BLaER1 (cell line): ENCODE results near the gene CCR4.
"Not testable (repeated sequence)": the region's sequence is repeated elsewhere in the genome, so short reads cannot be mapped to it uniquely, and the experiment has no call there.

Experiments used
- H3K27ac ChIP-seq: shearing (Covaris generic); formaldehyde crosslinking; 2 replicates; pipeline ENCODE4 v1.8.1; 2022
- H3K27me3 ChIP-seq: shearing (Covaris generic); formaldehyde crosslinking; 2 replicates; pipeline ENCODE4 v1.8.1; 2022
- H3K36me3 ChIP-seq: shearing (Covaris generic); formaldehyde crosslinking; 2 replicates; pipeline ENCODE4 v1.8.1; 2022
- H3K4me1 ChIP-seq: shearing (Covaris generic); formaldehyde crosslinking; 2 replicates; pipeline ENCODE4 v1.8.1; 2022
- H3K4me2 ChIP-seq: shearing (Covaris generic); formaldehyde crosslinking; 2 replicates; pipeline ENCODE4 v1.8.1; 2022
- H3K4me3 ChIP-seq: shearing (Covaris generic); formaldehyde crosslinking; 2 replicates; pipeline ENCODE4 v1.8.1; 2022
- H3K9ac ChIP-seq: shearing (Covaris generic); formaldehyde crosslinking; 2 replicates; pipeline ENCODE4 v1.8.1; 2022
- H3K9me3 ChIP-seq: shearing (Covaris generic); formaldehyde crosslinking; 2 replicates; pipeline ENCODE4 v1.8.1; 2022
- H4K20me1 ChIP-seq: shearing (Covaris generic); formaldehyde crosslinking; 2 replicates; pipeline ENCODE4 v1.8.1; 2022
- Cebpa-rat ChIP-seq: shearing (Covaris generic); IDR thresholded peaks from 2 replicates; pipeline ENCODE4 v1.8.1; 2022

The CCR4 gene

GRCh38 chr3:32951410-32951811, at the start of gene CCR4:
Gene CCR4 (plus strand): TSS chr3:32951644. CDS start chr3:32953423, 1,779 bp downstream.
- no peaks in the 10 kb centered on the region for H3K27me3 ChIP-seq
- no peak within 1 kb of the TSS for H3K9ac ChIP-seq
- H3K4me3 ChIP-seq = no peak within 1 kb of the TSS
- H3K4me2 ChIP-seq = no peak within 1 kb of the TSS
- no peaks in the 10 kb centered on the region for H4K20me1 ChIP-seq
- no peaks in the 10 kb centered on the region for H3K4me1 ChIP-seq
- no peaks in the 10 kb centered on the region for H3K9me3 ChIP-seq
- TF ChIP-seq Cebpa-rat = no peak
- no peak within 1 kb of the TSS for H3K27ac ChIP-seq
- no peaks in the 10 kb centered on the region for H3K36me3 ChIP-seq

- H4K20me1 ChIP-seq, H3K27ac ChIP-seq, H3K4me3 ChIP-seq, H3K9me3 ChIP-seq, H3K36me3 ChIP-seq, H3K27me3 ChIP-seq, H3K4me2 ChIP-seq, H3K9ac ChIP-seq, H3K4me1 ChIP-seq: not testable (repeated sequence)
Measured at GRCh38 chr3:32902887-32903371, 48.5 kb upstream of the CCR4 start.

- Histone ChIP-seq H3K4me3 (no peak overlapping the region), H3K4me1 (no peaks in the 10 kb centered on the region), H3K9me3 (peaks cover 5% of the 10 kb centered on the region), H3K27ac (no peak overlapping the region), H4K20me1 (no peaks in the 10 kb centered on the region), H3K36me3 (no peaks in the 10 kb centered on the region), H3K27me3 (no peaks in the 10 kb centered on the region), H3K4me2 (no peak overlapping the region), H3K9ac (no peak overlapping the region)
- no peak for TF ChIP-seq Cebpa-rat
Measured at GRCh38 chr3:32903953-32904352, 47.5 kb upstream of the CCR4 start.

GRCh38 chr3:32909999-32910398, 41.4 kb upstream of the CCR4 start:
- H4K20me1 ChIP-seq = no peaks in the 10 kb centered on the region
- no peaks in the 10 kb centered on the region for H3K27me3 ChIP-seq
- no peaks in the 10 kb centered on the region for H3K9me3 ChIP-seq
- H3K4me3 ChIP-seq = no peak overlapping the region
- H3K4me1 ChIP-seq = no peaks in the 10 kb centered on the region
- no peak overlapping the region for H3K4me2 ChIP-seq
- no peak overlapping the region for H3K9ac ChIP-seq
- no peaks in the 10 kb centered on the region for H3K36me3 ChIP-seq
- H3K27ac ChIP-seq = no peak overlapping the region
- no peak for TF ChIP-seq Cebpa-rat

- no peak overlapping the region for H3K4me3 ChIP-seq
- H3K36me3 ChIP-seq = no peaks in the 10 kb centered on the region
Measured at GRCh38 chr3:32910954-32911353, 40.5 kb upstream of the CCR4 start.

GRCh38 chr3:32912046-32912445, 39.4 kb upstream of the CCR4 start:
- no peak overlapping the region for H3K4me3 ChIP-seq
- H3K4me2 ChIP-seq = no peak overlapping the region
- no peaks in the 10 kb centered on the region for H3K4me1 ChIP-seq
- H3K27me3 ChIP-seq = no peaks in the 10 kb centered on the region
- no peak for TF ChIP-seq Cebpa-rat
- H3K9ac ChIP-seq = no peak overlapping the region
- peaks cover 14% of the 10 kb centered on the region for H3K9me3 ChIP-seq
- H4K20me1 ChIP-seq = no peaks in the 10 kb centered on the region
- no peak overlapping the region for H3K27ac ChIP-seq
- no peaks in the 10 kb centered on the region for H3K36me3 ChIP-seq

More at GRCh38 chr3:32910954-32911353, 40.5 kb upstream of the CCR4 start:
- Histone ChIP-seq H4K20me1 (no peaks in the 10 kb centered on the region), H3K27me3 (no peaks in the 10 kb centered on the region), H3K9me3 (peaks cover 3% of the 10 kb centered on the region), H3K9ac (no peak overlapping the region), H3K27ac (no peak overlapping the region), H3K4me1 (no peaks in the 10 kb centered on the region), H3K4me2 (no peak overlapping the region)
- no peak for TF ChIP-seq Cebpa-rat

- Histone ChIP-seq H3K27me3 (no peaks in the 10 kb centered on the region), H3K9ac (no peak overlapping the region), H3K9me3 (peaks cover 33% of the 10 kb centered on the region), H3K27ac (no peak overlapping the region), H3K36me3 (no peaks in the 10 kb centered on the region), H3K4me1 (no peaks in the 10 kb centered on the region), H3K4me3 (no peak overlapping the region), H4K20me1 (no peaks in the 10 kb centered on the region), H3K4me2 (no peak overlapping the region)
- TF ChIP-seq Cebpa-rat = no peak
Measured at GRCh38 chr3:32913790-32914446, 37.5 kb upstream of the CCR4 start.

- Histone ChIP-seq H3K4me1 (no peaks in the 10 kb centered on the region), H3K36me3 (no peaks in the 10 kb centered on the region), H3K9ac (no peak overlapping the region), H3K27me3 (no peaks in the 10 kb centered on the region), H3K4me2 (no peak overlapping the region), H3K9me3 (peaks cover 35% of the 10 kb centered on the region), H3K4me3 (no peak overlapping the region), H4K20me1 (no peaks in the 10 kb centered on the region), H3K27ac (no peak overlapping the region)
- no peak for TF ChIP-seq Cebpa-rat
Measured at GRCh38 chr3:32919920-32920319, 31.5 kb upstream of the CCR4 start.

- H3K4me3 ChIP-seq = no peak overlapping the region
- no peak overlapping the region for H3K9ac ChIP-seq
- H3K4me1 ChIP-seq = no peaks in the 10 kb centered on the region
- H3K36me3 ChIP-seq = no peaks in the 10 kb centered on the region
- H3K4me2 ChIP-seq = no peak overlapping the region
- H4K20me1 ChIP-seq = no peaks in the 10 kb centered on the region
- H3K27me3 ChIP-seq = no peaks in the 10 kb centered on the region
- no peak overlapping the region for H3K27ac ChIP-seq
- no peak for TF ChIP-seq Cebpa-rat
- peaks cover 20% of the 10 kb centered on the region for H3K9me3 ChIP-seq
Measured at GRCh38 chr3:32922078-32922477, 29.4 kb upstream of the CCR4 start.

- H3K4me1 ChIP-seq = no peaks in the 10 kb centered on the region
- no peak for TF ChIP-seq Cebpa-rat
- 0 out of 2 replicates have a peak, but pooled peaks cover 12% of the 10 kb centered on the region for H3K9me3 ChIP-seq
- H3K27ac ChIP-seq = no peak overlapping the region
- H3K4me2 ChIP-seq = no peak overlapping the region
- no peaks in the 10 kb centered on the region for H3K27me3 ChIP-seq
- no peak overlapping the region for H3K9ac ChIP-seq
- no peaks in the 10 kb centered on the region for H4K20me1 ChIP-seq
- no peak overlapping the region for H3K4me3 ChIP-seq
- no peaks in the 10 kb centered on the region for H3K36me3 ChIP-seq
Measured at GRCh38 chr3:32930161-32930560, 21.3 kb upstream of the CCR4 start.

GRCh38 chr3:32931273-32931672, 20.2 kb upstream of the CCR4 start:
- H4K20me1 ChIP-seq, H3K4me1 ChIP-seq, H3K36me3 ChIP-seq, H3K27ac ChIP-seq, H3K4me3 ChIP-seq, H3K4me2 ChIP-seq, H3K27me3 ChIP-seq, H3K9ac ChIP-seq: not testable (repeated sequence)
- H3K9me3 ChIP-seq = 0 out of 2 replicates have a peak, but pooled peaks cover 12% of the 10 kb centered on the region
